ENCODE data around the gene KRT8. TPM values are rescaled to one million over a fixed set of nuclear protein-coding genes. Genes with fewer than 3 reads are reported as not detected.

The KRT8 gene
- total RNA-seq, 2 experiments from 2014 or later: not detected

- H3K4me3 Mint-ChIP-seq: no peak overlapping the region
- H3K27me3 Mint-ChIP-seq (ENCODE audit: low read depth): peaks cover 5% of the 10 kb centered on the region
- peaks cover 5% of the 10 kb centered on the region for H3K4me1 Mint-ChIP-seq (ENCODE audit: low read depth)
- DNase-seq (no peak), ATAC-seq (no peak)
- H3K36me3 Mint-ChIP-seq (ENCODE audit: low read depth): no peaks in the 10 kb centered on the region
- no peaks in the 10 kb centered on the region for H3K9me3 Mint-ChIP-seq (ENCODE audit: insufficient read depth)
- POLR2A ChIA-PET: no interaction called here
- CTCF ChIA-PET: interaction anchor here (2.1 to 3.4 kb wide), 3 partner anchors 25 to 70 kb away, joined by 5 to 12 read pairs (median 12); no protein-coding TSS in a partner anchor
- no peak overlapping the region for H3K27ac Mint-ChIP-seq
Observed at GRCh38 chr12:52909796-52910195, 4.9 kb upstream of the KRT8 start.

GRCh38 chr12:52909331-52909730, 4.5 kb upstream of the KRT8 start:
- DNase-seq (no peak), ATAC-seq (no peak)
- Mint-ChIP-seq H3K27me3 (ENCODE audit: low read depth) (peaks cover 3% of the 10 kb centered on the region), H3K4me3 (no peak overlapping the region), H3K36me3 (ENCODE audit: low read depth) (no peaks in the 10 kb centered on the region), H3K4me1 (ENCODE audit: low read depth) (peaks cover 5% of the 10 kb centered on the region), H3K27ac (no peak overlapping the region), H3K9me3 (ENCODE audit: insufficient read depth) (no peaks in the 10 kb centered on the region)
- CTCF ChIA-PET: interaction anchor here (2.1 to 3.4 kb wide), 3 partner anchors 24 to 71 kb away, joined by 5 to 12 read pairs (median 12); no protein-coding TSS in a partner anchor
- POLR2A ChIA-PET: no interaction called here

- H3K27me3 Mint-ChIP-seq (ENCODE audit: low read depth): peaks cover 3% of the 10 kb centered on the region
- no peak overlapping the region for H3K4me3 Mint-ChIP-seq
- ChIA-PET POLR2A (no interaction called here), CTCF (interaction anchor here (0.7 to 1.4 kb wide), 2 partner anchors 11 to 1081 kb away, joined by 3 read pairs; no protein-coding TSS in a partner anchor)
- H3K4me1 Mint-ChIP-seq (ENCODE audit: low read depth): peaks cover 14% of the 10 kb centered on the region
- no peak overlapping the region for H3K27ac Mint-ChIP-seq
- no peaks in the 10 kb centered on the region for H3K9me3 Mint-ChIP-seq (ENCODE audit: insufficient read depth)
- no peaks in the 10 kb centered on the region for H3K36me3 Mint-ChIP-seq (ENCODE audit: low read depth)
- ATAC-seq (no peak), DNase-seq (no peak)
Observed at GRCh38 chr12:52907092-52907810, 2.4 kb upstream of the KRT8 start.

GRCh38 chr12:52906191-52906601, 1.3 kb upstream of the KRT8 start:
- Mint-ChIP-seq H3K4me1 (ENCODE audit: low read depth) (peaks cover 14% of the 10 kb centered on the region), H3K4me3 (no peak overlapping the region), H3K27me3 (ENCODE audit: low read depth) (peaks cover 3% of the 10 kb centered on the region), H3K27ac (no peak overlapping the region), H3K9me3 (ENCODE audit: insufficient read depth) (no peaks in the 10 kb centered on the region), H3K36me3 (ENCODE audit: low read depth) (no peaks in the 10 kb centered on the region)
- CTCF ChIA-PET: interaction anchor here (0.7 to 2.2 kb wide), 3 partner anchors 10 to 27 kb away, joined by 3 to 7 read pairs (median 3); no protein-coding TSS in a partner anchor
- ATAC-seq (no peak), DNase-seq (no peak)
- POLR2A ChIA-PET: no interaction called here

- H3K27me3 Mint-ChIP-seq (ENCODE audit: low read depth): peaks cover 3% of the 10 kb centered on the region
- H3K4me1 Mint-ChIP-seq (ENCODE audit: low read depth): peaks cover 14% of the 10 kb centered on the region
- no peak overlapping the region for H3K27ac Mint-ChIP-seq
- no peaks in the 10 kb centered on the region for H3K9me3 Mint-ChIP-seq (ENCODE audit: insufficient read depth)
- peak; percentile 40 for DNase-seq
- CTCF ChIA-PET: interaction anchor here (2.2 kb wide), 1 partner anchor 19 kb away, joined by 11 read pairs; no protein-coding TSS in a partner anchor
- POLR2A ChIA-PET: no interaction called here
- ATAC-seq: peak; percentile 70
- peak overlapping the region; percentile 21 for H3K4me3 Mint-ChIP-seq
- no peaks in the 10 kb centered on the region for H3K36me3 Mint-ChIP-seq (ENCODE audit: low read depth)
Observed at GRCh38 chr12:52903855-52904508, 894 bp downstream of the KRT8 start.

- Mint-ChIP-seq H3K36me3 (ENCODE audit: low read depth) (no peaks in the 10 kb centered on the region), H3K9me3 (ENCODE audit: insufficient read depth) (no peaks in the 10 kb centered on the region), H3K4me1 (ENCODE audit: low read depth) (peaks cover 12% of the 10 kb centered on the region), H3K27me3 (ENCODE audit: low read depth) (peaks cover under 1% of the 10 kb centered on the region), H3K4me3 (peak overlapping the region; percentile 28), H3K27ac (no peak overlapping the region)
- POLR2A ChIA-PET: no interaction called here
- peak; percentile 72 for ATAC-seq
- CTCF ChIA-PET: interaction anchor here (1.6 kb wide), 1 partner anchor 18 kb away, joined by 6 read pairs; no protein-coding TSS in a partner anchor
- peak; percentile 56 for DNase-seq
Observed at GRCh38 chr12:52903285-52903854, 1.5 kb downstream of the KRT8 start.

- Mint-ChIP-seq H3K27ac (no peak overlapping the region), H3K4me1 (ENCODE audit: low read depth) (peaks cover 9% of the 10 kb centered on the region), H3K4me3 (no peak overlapping the region), H3K27me3 (ENCODE audit: low read depth) (no peaks in the 10 kb centered on the region), H3K9me3 (ENCODE audit: insufficient read depth) (no peaks in the 10 kb centered on the region), H3K36me3 (ENCODE audit: low read depth) (no peaks in the 10 kb centered on the region)
- CTCF ChIA-PET: interaction anchor here (0.7 to 1.6 kb wide), 4 partner anchors 17 to 318 kb away, joined by 3 to 6 read pairs (median 3); no protein-coding TSS in a partner anchor
- POLR2A ChIA-PET: no interaction called here
- ATAC-seq: no peak
- DNase-seq: no peak
Observed at GRCh38 chr12:52901715-52902541, 2.9 kb downstream of the KRT8 start.

- Mint-ChIP-seq H3K27ac (no peak overlapping the region), H3K27me3 (ENCODE audit: low read depth) (no peaks in the 10 kb centered on the region), H3K4me1 (ENCODE audit: low read depth) (peaks cover 9% of the 10 kb centered on the region), H3K9me3 (ENCODE audit: insufficient read depth) (no peaks in the 10 kb centered on the region), H3K4me3 (no peak overlapping the region), H3K36me3 (ENCODE audit: low read depth) (no peaks in the 10 kb centered on the region)
- POLR2A ChIA-PET: no interaction called here
- no peak for DNase-seq
- no peak for ATAC-seq
- CTCF ChIA-PET: interaction anchor here (1.6 kb wide), 1 partner anchor 16 kb away, joined by 6 read pairs; no protein-coding TSS in a partner anchor
Observed at GRCh38 chr12:52900896-52901714, 3.8 kb downstream of the KRT8 start.

- DNase-seq: no peak
- no peak for ATAC-seq
- CTCF ChIA-PET: interaction anchor here (7.3 kb wide), 1 partner anchor 15 kb away, joined by 60 read pairs; no protein-coding TSS in a partner anchor
- Mint-ChIP-seq H3K9me3 (ENCODE audit: insufficient read depth) (no peaks in the 10 kb centered on the region), H3K27ac (no peak overlapping the region), H3K4me1 (ENCODE audit: low read depth) (peaks cover 9% of the 10 kb centered on the region), H3K36me3 (ENCODE audit: low read depth) (no peaks in the 10 kb centered on the region), H3K27me3 (ENCODE audit: low read depth) (no peaks in the 10 kb centered on the region), H3K4me3 (no peak overlapping the region)
- POLR2A ChIA-PET: no interaction called here
Observed at GRCh38 chr12:52900166-52900895, 4.5 kb downstream of the KRT8 start.

- DNase-seq (no peak), ATAC-seq (no peak)
- H3K27ac Mint-ChIP-seq: no peak overlapping the region
- H3K4me3 Mint-ChIP-seq: no peak overlapping the region
- H3K36me3 Mint-ChIP-seq (ENCODE audit: low read depth): no peaks in the 10 kb centered on the region
- H3K9me3 Mint-ChIP-seq (ENCODE audit: insufficient read depth): no peaks in the 10 kb centered on the region
- CTCF ChIA-PET: interaction anchor here (7.3 kb wide), 1 partner anchor 15 kb away, joined by 60 read pairs; no protein-coding TSS in a partner anchor
- no peaks in the 10 kb centered on the region for H3K27me3 Mint-ChIP-seq (ENCODE audit: low read depth)
- POLR2A ChIA-PET: no interaction called here
- peaks cover 9% of the 10 kb centered on the region for H3K4me1 Mint-ChIP-seq (ENCODE audit: low read depth)
Observed at GRCh38 chr12:52899338-52900035, 5.4 kb downstream of the KRT8 start.

Measured in activated CD8-positive, alpha-beta T cell treated with anti-CD3 and anti-CD28 coated beads, Interleukin-2, amount 10 ng/mL, durations not matched to agents 7 days and 5 days (primary cell).